H1 (cell line): ENCODE measurements around the gene IZUMO4. TPM values are rescaled to one million over a fixed set of nuclear protein-coding genes. Genes with fewer than 3 reads are reported as not detected.
A peak's percentile ranks its signal among the peaks of the same experiment; 100 is the strongest.

Source experiments
- CTCF ChIA-PET: fragments of 300-600 bp; sonication (Branson Sonifier 250); formaldehyde crosslinking; loops from one replicate; lab custom pipeline; 2021; ENCODE audit not compliant: partially characterized antibody; lab: Charles Lee
- POLR2A ChIA-PET: fragments of 300-600 bp; sonication (Branson Sonifier 250); formaldehyde crosslinking; loops from one replicate; lab custom pipeline; 2021; ENCODE audit warnings: inconsistent platforms; ENCODE audit not compliant: partially characterized antibody; lab: Charles Lee
- DNase-seq, 2 experiments: peaks; one replicate each; pipeline versions ENCODE4 v3.0.0 to v3.0.0-alpha.2; 2010 to 2022; ENCODE audit warnings: low spot score in 2 of 2, low read depth in 1 of 2, mixed read lengths in 1 of 2
- FAIRE-seq: peaks from 2 replicates; lab custom pipeline; 2011; peaks lifted over from hg19 to GRCh38; lab: Jason Lieb, UNC
- H2AFZ ChIP-seq: 2 replicates; pipeline ENCODE4 v1.8.1; 2012; ENCODE audit warnings: low read length, inconsistent platforms
- H2AK5ac ChIP-seq: 2 replicates; pipeline ENCODE4 v1.6.1; 2013; ENCODE audit warnings: low read depth, low read length
- H2BK120ac ChIP-seq: replicated peaks from 2 replicates; pipeline ENCODE3; 2013; ENCODE audit warnings: low read depth, low read length, inconsistent platforms
- H2BK12ac ChIP-seq: 2 replicates; pipeline ENCODE4 v1.6.1; 2013; ENCODE audit warnings: low read depth, low read length
- H2BK15ac ChIP-seq: 2 replicates; pipeline ENCODE4 v1.6.1; 2013; ENCODE audit warnings: low read length
- H2BK20ac ChIP-seq: 2 replicates; pipeline ENCODE4 v1.6.1; 2013; ENCODE audit warnings: low read length
- H2BK5ac ChIP-seq: 2 replicates; pipeline ENCODE4 v1.6.1; 2013; ENCODE audit warnings: low read depth, low read length
- H3K14ac ChIP-seq: 2 replicates; pipeline ENCODE4 v1.6.1; 2013; ENCODE audit warnings: inconsistent platforms; ENCODE audit not compliant: insufficient read length
- H3K18ac ChIP-seq: 2 replicates; pipeline ENCODE4 v1.6.1; 2013; ENCODE audit warnings: low read length; ENCODE audit errors: extremely low read depth
- H3K23ac ChIP-seq: 2 replicates; pipeline ENCODE4 v1.6.1; 2013; ENCODE audit warnings: inconsistent platforms; ENCODE audit not compliant: insufficient read length
- H3K23me2 ChIP-seq: 2 replicates; pipeline ENCODE4 v1.6.1; 2013; ENCODE audit warnings: low read depth, low read length
- H3K27ac ChIP-seq: 2 replicates; pipeline ENCODE4 v1.6.1; 2011; ENCODE audit warnings: low read depth, low read length, inconsistent platforms
- H3K27me3 ChIP-seq, 4 experiments: replicated peaks in 1 of 4; 1 replicate in 1 of 4; 2 replicates in 3 of 4; pipeline versions ENCODE4 v1.6.1 to v1.8.1; 2011 to 2013; ENCODE audit warnings: low read length in 3 of 4, mild to moderate bottlenecking in 3 of 4, inconsistent platforms in 2 of 4, mixed read lengths in 2 of 4, moderate library complexity in 1 of 4; ENCODE audit not compliant: control insufficient read depth in 3 of 4, insufficient read depth in 3 of 4; ENCODE audit errors: extremely low read depth in 1 of 4
- H3K36me3 ChIP-seq, 4 experiments: 2 replicates each; pipeline versions ENCODE4 v1.6.1 to v1.8.1; 2011 to 2013; ENCODE audit warnings: mild to moderate bottlenecking in 4 of 4, low read length in 3 of 4, moderate library complexity in 2 of 4, control low read depth in 1 of 4, inconsistent platforms in 1 of 4; ENCODE audit not compliant: insufficient read depth in 4 of 4, control insufficient read depth in 2 of 4
- H3K4ac ChIP-seq: replicated peaks from 2 replicates; pipeline ENCODE3; 2013; ENCODE audit warnings: low read length, low read depth, mixed read lengths, inconsistent platforms; ENCODE audit not compliant: insufficient read length
- H3K4me1 ChIP-seq, 4 experiments: replicated peaks in 1 of 4; 1 replicate in 1 of 4; 2 replicates in 3 of 4; pipeline versions ENCODE4 v1.6.1 to v1.8.1; 2011 to 2013; ENCODE audit warnings: low read length in 3 of 4, inconsistent platforms in 2 of 4, mixed read lengths in 1 of 4; ENCODE audit not compliant: insufficient read depth in 4 of 4, control insufficient read depth in 3 of 4
- H3K4me2 ChIP-seq, 2 experiments: 2 replicates each; pipeline versions ENCODE4 v1.6.1 to v1.8.1; 2011 to 2013; ENCODE audit warnings: low read depth in 2 of 2, low read length in 2 of 2, control low read depth in 1 of 2, inconsistent platforms in 1 of 2, mild to moderate bottlenecking in 1 of 2; ENCODE audit not compliant: insufficient read depth in 1 of 2
- H3K4me3 ChIP-seq, 4 experiments: fragments of 200-600, 300-600 bp in 1 of 4; sonication (generic), shearing (Covaris generic), sonication (Bioruptor Twin) in 1 of 4; 2 replicates each; pipeline versions ENCODE4 v1.5.1 to v1.8.1; 2011 to 2016; ENCODE audit warnings: low read length in 4 of 4, low read depth in 3 of 4, control low read depth in 2 of 4, inconsistent platforms in 2 of 4, mild to moderate bottlenecking in 2 of 4, mixed read lengths in 1 of 4, moderate library complexity in 1 of 4; ENCODE audit not compliant: insufficient read depth in 2 of 4; ENCODE audit errors: extremely low read depth in 1 of 4
- H3K56ac ChIP-seq: replicated peaks from 2 replicates; pipeline ENCODE3; 2013; ENCODE audit warnings: low read depth, mild to moderate bottlenecking, mixed read lengths, low read length, inconsistent platforms; ENCODE audit not compliant: insufficient read length
- H3K79me1 ChIP-seq: 2 replicates; pipeline ENCODE4 v1.6.1; 2013; ENCODE audit warnings: low read depth, low read length, control low read depth
- H3K79me2 ChIP-seq, 2 experiments: 2 replicates each; pipeline versions ENCODE4 v1.6.1 to v1.8.1; 2012 to 2013; ENCODE audit warnings: low read length in 2 of 2, mild to moderate bottlenecking in 2 of 2, inconsistent platforms in 1 of 2; ENCODE audit not compliant: insufficient read depth in 2 of 2, control insufficient read depth in 1 of 2
- H3K9ac ChIP-seq, 4 experiments: replicated peaks in 1 of 4; 1 replicate in 1 of 4; 2 replicates in 3 of 4; pipeline versions ENCODE4 v1.6.1 to v1.8.1; 2011 to 2013; ENCODE audit warnings: low read depth in 3 of 4, low read length in 3 of 4, control low read depth in 2 of 4, mild to moderate bottlenecking in 2 of 4, moderate library complexity in 2 of 4, inconsistent platforms in 1 of 4; ENCODE audit errors: extremely low read depth in 1 of 4
- H3K9me3 ChIP-seq, 2 experiments: 2 replicates each; pipeline versions ENCODE4 v1.6.1 to v1.8.1; 2012 to 2013; ENCODE audit warnings: mild to moderate bottlenecking in 2 of 2, moderate library complexity in 2 of 2, control low read depth in 1 of 2, inconsistent platforms in 1 of 2, low read depth in 1 of 2, low read length in 1 of 2, mixed read lengths in 1 of 2; ENCODE audit not compliant: insufficient read depth in 2 of 2
- H4K20me1 ChIP-seq, 2 experiments: replicated peaks in 1 of 2; 2 replicates each; pipeline versions ENCODE3 to v1.8.1; 2011 to 2013; ENCODE audit warnings: inconsistent platforms in 2 of 2, low read length in 2 of 2, mild to moderate bottlenecking in 1 of 2; ENCODE audit not compliant: insufficient read depth in 2 of 2, control insufficient read depth in 1 of 2
- H4K5ac ChIP-seq: 2 replicates; pipeline ENCODE4 v1.6.1; 2013; ENCODE audit warnings: low read length, low read depth, mixed read lengths, inconsistent platforms; ENCODE audit not compliant: insufficient read length
- H4K8ac ChIP-seq: 2 replicates; pipeline ENCODE4 v1.8.0; 2013; ENCODE audit warnings: mild to moderate bottlenecking, moderate library complexity, low read length, inconsistent platforms; ENCODE audit not compliant: insufficient read depth; ENCODE audit errors: extremely low read depth
- H4K91ac ChIP-seq: replicated peaks from 2 replicates; pipeline ENCODE3; 2013; ENCODE audit warnings: low read length, mixed read lengths, inconsistent platforms; ENCODE audit not compliant: insufficient read length
- BRCA1 ChIP-seq: IDR thresholded peaks from 2 replicates; pipeline ENCODE4 v1.6.1; 2012; ENCODE audit warnings: low read depth, low read length, improper control_type of control experiment
- EGR1 ChIP-seq: IDR thresholded peaks from 2 replicates; pipeline ENCODE4 v1.6.1; 2011; ENCODE audit warnings: low read depth, low read length, borderline replicate concordance
- FOSL1 ChIP-seq: IDR thresholded peaks from 2 replicates; pipeline ENCODE4 v1.6.1; 2011; ENCODE audit warnings: mild to moderate bottlenecking, low read depth, low read length, moderate library complexity; ENCODE audit not compliant: insufficient read depth
- JUN ChIP-seq: IDR thresholded peaks from 2 replicates; pipeline ENCODE4 v1.6.1; 2011; ENCODE audit warnings: low read depth, mild to moderate bottlenecking, improper control_type of control experiment, low read length
- KDM4A ChIP-seq: IDR thresholded peaks from one replicate; pipeline ENCODE4 v1.7.1; 2012; ENCODE audit warnings: low read depth, mild to moderate bottlenecking, moderate library complexity, low read length, inconsistent platforms; ENCODE audit not compliant: severe bottlenecking
- NRF1 ChIP-seq: IDR thresholded peaks from 2 replicates; pipeline ENCODE4 v1.6.1; 2011; ENCODE audit warnings: mild to moderate bottlenecking, low read depth, low read length, improper control_type of control experiment
- POU5F1 ChIP-seq: IDR thresholded peaks from 2 replicates; pipeline ENCODE4 v1.6.1; 2011; ENCODE audit warnings: low read depth, mild to moderate bottlenecking, low read length, moderate library complexity
- RNF2 ChIP-seq: fragments of 200-900, 300-1000 bp; sonication (generic); IDR thresholded peaks from 2 replicates; pipeline ENCODE4 v1.7.1; 2016; ENCODE audit warnings: borderline replicate concordance, low read depth, mild to moderate bottlenecking, antibody characterized with exemption, low read length; ENCODE audit not compliant: poor library complexity, severe bottlenecking; ENCODE audit errors: missing control alignments
- TBP ChIP-seq: IDR thresholded peaks from 2 replicates; pipeline ENCODE4 v1.6.1; 2011; ENCODE audit warnings: low read depth, low read length, improper control_type of control experiment
- ZNF274 ChIP-seq: IDR thresholded peaks from 2 replicates; pipeline ENCODE4 v1.7.0; 2012; ENCODE audit warnings: low read length, borderline replicate concordance; ENCODE audit errors: extremely low read depth
- WGBS, 2 experiments: shearing (Covaris generic) in 1 of 2; methylation state at CpG; one replicate each; pipeline versions ENCODE4 v1.1.6 to v1.1.7; 2013 to 2015; ENCODE audit warnings: low lambda C conversion rate in 2 of 2, mixed read lengths in 2 of 2, inconsistent platforms in 1 of 2, low coverage in 1 of 2, missing lambda C conversion rate in 1 of 2; ENCODE audit not compliant: insufficient replicate concordance in 2 of 2, insufficient coverage in 1 of 2, insufficient read length in 1 of 2; ENCODE audit errors: extremely low coverage in 1 of 2, missing lambda C conversion rate in 1 of 2; 5-methylcytosine and 5-hydroxymethylcytosine counted together
- polyA plus RNA-seq, 7 experiments: library from polyadenylated mRNA; depleted of rRNA in 3 of 7; stranded (reverse) in 5 of 7; unstranded in 2 of 7; fragments of >200 nt in 5 of 7; fragments of 200-250 nt in 2 of 7; gene quantifications; 1 replicate in 5 of 7; 2 replicates in 1 of 7; 4 replicates in 1 of 7; pipeline versions ENCODE4 v1.2.1 to v1.2.3, GENCODE V29; 2011 to 2013; ENCODE audit warnings: missing spikeins in 2 of 7, mixed read lengths in 2 of 7
- total RNA-seq: library from RNA; stranded (reverse); fragmentation: NEBNext Ultra II Directional; extraction: Animal tissue kit (Norgen Biotek cat#: 25700); gene quantifications from 2 replicates; pipeline ENCODE4 v1.2.1, GENCODE V29; 2021

IZUMO4 gene
- total and polyA plus RNA-seq, 2 of the 8 experiments (the other 6 are each of a cell fraction or from before 2014, with no cell fraction given): 1.8 to 1.9 TPM

GRCh38 chr19:2139385-2140137 is 42.8 kb downstream of the IZUMO4 start:
- Histone ChIP-seq H4K5ac (no peak overlapping the region), H3K36me3 (peaks cover 9 to 22% (median 13%) of the 10 kb centered on the region in 4 experiments; a peak in 5 of 8 replicates), H2BK12ac (no peak overlapping the region), H2BK5ac (0 out of 2 replicates have a peak overlapping the region, but pooled peaks have one; percentile 5), H3K4me3 (no peak overlapping the region), H3K4me1 (no peaks in the 10 kb centered on the region), H3K4me2 (no peak overlapping the region), H3K14ac (no peak overlapping the region), H2BK120ac (no peak overlapping the region), H3K23ac (no peak overlapping the region), H4K8ac (no peak overlapping the region), H2BK20ac (no peak overlapping the region), H3K56ac (no peak overlapping the region), H2AK5ac (no peak overlapping the region), H3K9me3 (no peaks in the 10 kb centered on the region), H3K27ac (no peak overlapping the region), H3K79me2 (peaks cover 6 to 68% of the 10 kb centered on the region in 2 experiments; a peak in 3 of 4 replicates), H4K20me1 (peaks cover 24 to 27% of the 10 kb centered on the region in 2 experiments), H3K27me3 (no peaks in the 10 kb centered on the region; a peak in 1 of 7 replicates), H2BK15ac (no peak overlapping the region), H3K79me1 (peaks cover 8% of the 10 kb centered on the region), H2AFZ (no peak overlapping the region), H3K18ac (no peak overlapping the region), H3K23me2 (no peaks in the 10 kb centered on the region), H4K91ac (no peak overlapping the region), H3K9ac (no peak overlapping the region), H3K4ac (no peak overlapping the region)
- ChIA-PET CTCF (no interaction called here), POLR2A (interaction anchor here (0.6 kb wide), 1 partner anchor 289 kb away, joined by 6 read pairs; no protein-coding TSS in a partner anchor)
- WGBS, 2 experiments: 90% methylated on average over 22 of the region's 22 CpGs; no CpG with 5 or more reads in 1 of the 2 experiments
- TF ChIP-seq JUN (no peak), BRCA1 (no peak), KDM4A (no peak), TBP (no peak), NRF1 (no peak), RNF2 (no peak), ZNF274 (no peak), FOSL1 (no peak), EGR1 (no peak), POU5F1 (no peak)
- DNase-seq: no peak
- FAIRE-seq: no peak
